H1 (cell line): ENCODE results near the gene GPRASP2. TPM values are rescaled to one million over a fixed set of nuclear protein-coding genes. Genes with fewer than 3 reads are reported as not detected.

ENCODE experiments used
- CTCF ChIA-PET: fragments of 300-600 bp; sonication (Branson Sonifier 250); formaldehyde crosslinking; loops from one replicate; lab custom pipeline; 2021; ENCODE audit not compliant: partially characterized antibody; lab: Charles Lee
- POLR2A ChIA-PET: fragments of 300-600 bp; sonication (Branson Sonifier 250); formaldehyde crosslinking; loops from one replicate; lab custom pipeline; 2021; ENCODE audit warnings: inconsistent platforms; ENCODE audit not compliant: partially characterized antibody; lab: Charles Lee
- DNase-seq, 2 experiments: peaks; one replicate each; pipeline versions ENCODE4 v3.0.0 to v3.0.0-alpha.2; 2010 to 2022; ENCODE audit warnings: low spot score in 2 of 2, low read depth in 1 of 2, mixed read lengths in 1 of 2
- FAIRE-seq: peaks from 2 replicates; lab custom pipeline; 2011; peaks lifted over from hg19 to GRCh38; lab: Jason Lieb, UNC
- H2AFZ ChIP-seq: 2 replicates; pipeline ENCODE4 v1.8.1; 2012; ENCODE audit warnings: low read length, inconsistent platforms
- H2AK5ac ChIP-seq: 2 replicates; pipeline ENCODE4 v1.6.1; 2013; ENCODE audit warnings: low read depth, low read length
- H2BK120ac ChIP-seq: replicated peaks from 2 replicates; pipeline ENCODE3; 2013; ENCODE audit warnings: low read depth, low read length, inconsistent platforms
- H2BK12ac ChIP-seq: 2 replicates; pipeline ENCODE4 v1.6.1; 2013; ENCODE audit warnings: low read depth, low read length
- H2BK15ac ChIP-seq: 2 replicates; pipeline ENCODE4 v1.6.1; 2013; ENCODE audit warnings: low read length
- H2BK20ac ChIP-seq: 2 replicates; pipeline ENCODE4 v1.6.1; 2013; ENCODE audit warnings: low read length
- H2BK5ac ChIP-seq: 2 replicates; pipeline ENCODE4 v1.6.1; 2013; ENCODE audit warnings: low read depth, low read length
- H3K14ac ChIP-seq: 2 replicates; pipeline ENCODE4 v1.6.1; 2013; ENCODE audit warnings: inconsistent platforms; ENCODE audit not compliant: insufficient read length
- H3K18ac ChIP-seq: 2 replicates; pipeline ENCODE4 v1.6.1; 2013; ENCODE audit warnings: low read length; ENCODE audit errors: extremely low read depth
- H3K23ac ChIP-seq: 2 replicates; pipeline ENCODE4 v1.6.1; 2013; ENCODE audit warnings: inconsistent platforms; ENCODE audit not compliant: insufficient read length
- H3K23me2 ChIP-seq: 2 replicates; pipeline ENCODE4 v1.6.1; 2013; ENCODE audit warnings: low read depth, low read length
- H3K27ac ChIP-seq: 2 replicates; pipeline ENCODE4 v1.6.1; 2011; ENCODE audit warnings: low read depth, low read length, inconsistent platforms
- H3K27me3 ChIP-seq, 4 experiments: replicated peaks in 1 of 4; 1 replicate in 1 of 4; 2 replicates in 3 of 4; pipeline versions ENCODE4 v1.6.1 to v1.8.1; 2011 to 2013; ENCODE audit warnings: low read length in 3 of 4, mild to moderate bottlenecking in 3 of 4, inconsistent platforms in 2 of 4, mixed read lengths in 2 of 4, moderate library complexity in 1 of 4; ENCODE audit not compliant: control insufficient read depth in 3 of 4, insufficient read depth in 3 of 4; ENCODE audit errors: extremely low read depth in 1 of 4
- H3K36me3 ChIP-seq, 4 experiments: 2 replicates each; pipeline versions ENCODE4 v1.6.1 to v1.8.1; 2011 to 2013; ENCODE audit warnings: mild to moderate bottlenecking in 4 of 4, low read length in 3 of 4, moderate library complexity in 2 of 4, control low read depth in 1 of 4, inconsistent platforms in 1 of 4; ENCODE audit not compliant: insufficient read depth in 4 of 4, control insufficient read depth in 2 of 4
- H3K4ac ChIP-seq: replicated peaks from 2 replicates; pipeline ENCODE3; 2013; ENCODE audit warnings: low read length, low read depth, mixed read lengths, inconsistent platforms; ENCODE audit not compliant: insufficient read length
- H3K4me1 ChIP-seq, 4 experiments: replicated peaks in 1 of 4; 1 replicate in 1 of 4; 2 replicates in 3 of 4; pipeline versions ENCODE4 v1.6.1 to v1.8.1; 2011 to 2013; ENCODE audit warnings: low read length in 3 of 4, inconsistent platforms in 2 of 4, mixed read lengths in 1 of 4; ENCODE audit not compliant: insufficient read depth in 4 of 4, control insufficient read depth in 3 of 4
- H3K4me2 ChIP-seq, 2 experiments: 2 replicates each; pipeline versions ENCODE4 v1.6.1 to v1.8.1; 2011 to 2013; ENCODE audit warnings: low read depth in 2 of 2, low read length in 2 of 2, control low read depth in 1 of 2, inconsistent platforms in 1 of 2, mild to moderate bottlenecking in 1 of 2; ENCODE audit not compliant: insufficient read depth in 1 of 2
- H3K4me3 ChIP-seq, 4 experiments: fragments of 200-600, 300-600 bp in 1 of 4; sonication (generic), shearing (Covaris generic), sonication (Bioruptor Twin) in 1 of 4; 2 replicates each; pipeline versions ENCODE4 v1.5.1 to v1.8.1; 2011 to 2016; ENCODE audit warnings: low read length in 4 of 4, low read depth in 3 of 4, control low read depth in 2 of 4, inconsistent platforms in 2 of 4, mild to moderate bottlenecking in 2 of 4, mixed read lengths in 1 of 4, moderate library complexity in 1 of 4; ENCODE audit not compliant: insufficient read depth in 2 of 4; ENCODE audit errors: extremely low read depth in 1 of 4
- H3K56ac ChIP-seq: replicated peaks from 2 replicates; pipeline ENCODE3; 2013; ENCODE audit warnings: low read depth, mild to moderate bottlenecking, mixed read lengths, low read length, inconsistent platforms; ENCODE audit not compliant: insufficient read length
- H3K79me1 ChIP-seq: 2 replicates; pipeline ENCODE4 v1.6.1; 2013; ENCODE audit warnings: low read depth, low read length, control low read depth
- H3K79me2 ChIP-seq, 2 experiments: 2 replicates each; pipeline versions ENCODE4 v1.6.1 to v1.8.1; 2012 to 2013; ENCODE audit warnings: low read length in 2 of 2, mild to moderate bottlenecking in 2 of 2, inconsistent platforms in 1 of 2; ENCODE audit not compliant: insufficient read depth in 2 of 2, control insufficient read depth in 1 of 2
- H3K9ac ChIP-seq, 4 experiments: replicated peaks in 1 of 4; 1 replicate in 1 of 4; 2 replicates in 3 of 4; pipeline versions ENCODE4 v1.6.1 to v1.8.1; 2011 to 2013; ENCODE audit warnings: low read depth in 3 of 4, low read length in 3 of 4, control low read depth in 2 of 4, mild to moderate bottlenecking in 2 of 4, moderate library complexity in 2 of 4, inconsistent platforms in 1 of 4; ENCODE audit errors: extremely low read depth in 1 of 4
- H3K9me3 ChIP-seq, 2 experiments: 2 replicates each; pipeline versions ENCODE4 v1.6.1 to v1.8.1; 2012 to 2013; ENCODE audit warnings: mild to moderate bottlenecking in 2 of 2, moderate library complexity in 2 of 2, control low read depth in 1 of 2, inconsistent platforms in 1 of 2, low read depth in 1 of 2, low read length in 1 of 2, mixed read lengths in 1 of 2; ENCODE audit not compliant: insufficient read depth in 2 of 2
- H4K20me1 ChIP-seq, 2 experiments: replicated peaks in 1 of 2; 2 replicates each; pipeline versions ENCODE3 to v1.8.1; 2011 to 2013; ENCODE audit warnings: inconsistent platforms in 2 of 2, low read length in 2 of 2, mild to moderate bottlenecking in 1 of 2; ENCODE audit not compliant: insufficient read depth in 2 of 2, control insufficient read depth in 1 of 2
- H4K5ac ChIP-seq: 2 replicates; pipeline ENCODE4 v1.6.1; 2013; ENCODE audit warnings: low read length, low read depth, mixed read lengths, inconsistent platforms; ENCODE audit not compliant: insufficient read length
- H4K8ac ChIP-seq: 2 replicates; pipeline ENCODE4 v1.8.0; 2013; ENCODE audit warnings: mild to moderate bottlenecking, moderate library complexity, low read length, inconsistent platforms; ENCODE audit not compliant: insufficient read depth; ENCODE audit errors: extremely low read depth
- H4K91ac ChIP-seq: replicated peaks from 2 replicates; pipeline ENCODE3; 2013; ENCODE audit warnings: low read length, mixed read lengths, inconsistent platforms; ENCODE audit not compliant: insufficient read length
- BCL11A ChIP-seq, 2 experiments: IDR thresholded peaks; one replicate each; pipeline ENCODE4 v1.6.1; 2011; ENCODE audit warnings: low read depth in 2 of 2, low read length in 2 of 2, mild to moderate bottlenecking in 2 of 2
- CHD1 ChIP-seq: IDR thresholded peaks from 2 replicates; pipeline ENCODE4 v1.6.1; 2012; ENCODE audit warnings: low read depth, low read length, improper control_type of control experiment
- E2F6 ChIP-seq: IDR thresholded peaks from 2 replicates; pipeline ENCODE4 v1.6.1; 2012; ENCODE audit warnings: inconsistent platforms
- MAX ChIP-seq: IDR thresholded peaks from 2 replicates; pipeline ENCODE4 v1.6.1; 2012; ENCODE audit warnings: inconsistent platforms
- POU5F1 ChIP-seq: IDR thresholded peaks from 2 replicates; pipeline ENCODE4 v1.6.1; 2011; ENCODE audit warnings: low read depth, mild to moderate bottlenecking, low read length, moderate library complexity
- SIN3A ChIP-seq, 2 experiments: IDR thresholded peaks in 1 of 2; conservative IDR thresholded peaks in 1 of 2; 2 replicates each; pipeline ENCODE4 v1.6.1; 2011 to 2012; ENCODE audit warnings: low read length in 2 of 2, improper control_type of control experiment in 1 of 2, low read depth in 1 of 2, mild to moderate bottlenecking in 1 of 2
- SIRT6 ChIP-seq: IDR thresholded peaks from one replicate; pipeline ENCODE4 v1.7.1; 2012; ENCODE audit warnings: low read length, inconsistent platforms
- SP4 ChIP-seq: IDR thresholded peaks from 2 replicates; pipeline ENCODE4 v1.6.1; 2012; ENCODE audit warnings: low read length, inconsistent platforms
- TEAD4 ChIP-seq: IDR thresholded peaks from 2 replicates; pipeline ENCODE4 v1.6.1; 2012; ENCODE audit warnings: low read depth, low read length, inconsistent platforms, mixed read lengths
- WGBS, 2 experiments: shearing (Covaris generic) in 1 of 2; methylation state at CpG; one replicate each; pipeline versions ENCODE4 v1.1.6 to v1.1.7; 2013 to 2015; ENCODE audit warnings: low lambda C conversion rate in 2 of 2, mixed read lengths in 2 of 2, inconsistent platforms in 1 of 2, low coverage in 1 of 2, missing lambda C conversion rate in 1 of 2; ENCODE audit not compliant: insufficient replicate concordance in 2 of 2, insufficient coverage in 1 of 2, insufficient read length in 1 of 2; ENCODE audit errors: extremely low coverage in 1 of 2, missing lambda C conversion rate in 1 of 2; 5-methylcytosine and 5-hydroxymethylcytosine counted together
- polyA plus RNA-seq, 7 experiments: library from polyadenylated mRNA; depleted of rRNA in 3 of 7; stranded (reverse) in 5 of 7; unstranded in 2 of 7; fragments of >200 nt in 5 of 7; fragments of 200-250 nt in 2 of 7; gene quantifications; 1 replicate in 5 of 7; 2 replicates in 1 of 7; 4 replicates in 1 of 7; pipeline versions ENCODE4 v1.2.1 to v1.2.3, GENCODE V29; 2011 to 2013; ENCODE audit warnings: missing spikeins in 2 of 7, mixed read lengths in 2 of 7
- total RNA-seq: library from RNA; stranded (reverse); fragmentation: NEBNext Ultra II Directional; extraction: Animal tissue kit (Norgen Biotek cat#: 25700); gene quantifications from 2 replicates; pipeline ENCODE4 v1.2.1, GENCODE V29; 2021

GPRASP2 gene
- total and polyA plus RNA-seq, 2 of the 8 experiments (the other 6 are each of a cell fraction or from before 2014, with no cell fraction given) = 8.0 to 15.7 TPM

GRCh38 chrX:102684772-102685520 is 27.3 kb upstream of the GPRASP2 start:
- H3K4ac ChIP-seq = no peak overlapping the region
- no peak overlapping the region for H2BK5ac ChIP-seq
- no peaks in the 10 kb centered on the region for H3K4me1 ChIP-seq
- FAIRE-seq (no peak), DNase-seq (no peak)
- H4K20me1 ChIP-seq = no peaks in the 10 kb centered on the region
- H3K14ac ChIP-seq = no peak overlapping the region
- no peaks in the 10 kb centered on the region for H3K79me1 ChIP-seq
- H3K9ac ChIP-seq = no peak overlapping the region
- H4K8ac ChIP-seq = no peak overlapping the region
- no peak overlapping the region for H2BK12ac ChIP-seq
- H3K36me3 ChIP-seq = no peaks in the 10 kb centered on the region
- POLR2A ChIA-PET = no interaction called here
- H3K27ac ChIP-seq = no peak overlapping the region
- TF ChIP-seq BCL11A (IDR thresholded peaks at IDR 0.05; ENCODE audit: low read depth in 2 of 2, low read length in 2 of 2) (no peak), POU5F1 (no peak), SIN3A (conservative IDR thresholded peaks at IDR 0.05 in 1 of 2, IDR thresholded peaks at IDR 0.05 in 1 of 2; ENCODE audit: low read depth in 1 of 2, low read length in 2 of 2) (no peak), SIRT6 (no peak), SP4 (no peak), CHD1 (no peak), TEAD4 (no peak), MAX (no peak), E2F6 (no peak)
- no peak overlapping the region for H4K5ac ChIP-seq
- H2BK20ac ChIP-seq = no peak overlapping the region
- H2BK120ac ChIP-seq = no peak overlapping the region
- no peaks in the 10 kb centered on the region for H3K9me3 ChIP-seq
- no peak overlapping the region for H2BK15ac ChIP-seq
- H3K23ac ChIP-seq = no peak overlapping the region
- no peak overlapping the region for H3K18ac ChIP-seq
- CTCF ChIA-PET = interaction anchor here (1.0 kb wide), 1 partner anchor 25 kb away, joined by 3 read pairs; no protein-coding TSS in a partner anchor
- H3K23me2 ChIP-seq = no peaks in the 10 kb centered on the region
- H3K56ac ChIP-seq = no peak overlapping the region
- no peak overlapping the region for H2AFZ ChIP-seq
- H2AK5ac ChIP-seq = no peak overlapping the region
- no peak overlapping the region for H4K91ac ChIP-seq
- no peak overlapping the region for H3K4me3 ChIP-seq
- H3K27me3 ChIP-seq = no peaks in the 10 kb centered on the region
- WGBS, 2 experiments = 80% methylated on average over 1 of the region's 2 CpGs; no CpG with 5 or more reads in 1 of the 2 experiments
- no peak overlapping the region for H3K4me2 ChIP-seq
- H3K79me2 ChIP-seq = no peaks in the 10 kb centered on the region
